HEK293 (cell line): ENCODE measurements around the gene GNAQ.

Experiments
- EGR2 ChIP-seq: fragments of 450-650 bp; formaldehyde crosslinking; IDR thresholded peaks from 2 replicates; pipeline ENCODE4 v1.5.1; 2016; ENCODE audit warnings: low read depth, missing biosample characterization, missing genetic modification characterization
- GLIS2 ChIP-seq: fragments of 450-650 bp; formaldehyde crosslinking; IDR thresholded peaks from 2 replicates; pipeline ENCODE4 v1.5.1; 2016; ENCODE audit warnings: missing biosample characterization, missing genetic modification characterization
- HOXD13 ChIP-seq: sonication (generic); formaldehyde crosslinking; IDR thresholded peaks from 2 replicates; pipeline ENCODE4 v1.8.0; 2022; ENCODE audit warnings: missing genetic modification reagents, borderline replicate concordance
- MYNN ChIP-seq: fragments of 450-650 bp; formaldehyde crosslinking; IDR thresholded peaks from 2 replicates; pipeline ENCODE4 v1.5.1; 2016; ENCODE audit warnings: missing biosample characterization, missing genetic modification characterization, borderline replicate concordance
- MZF1 ChIP-seq: fragments of 450-650 bp; formaldehyde crosslinking; IDR thresholded peaks from 2 replicates; pipeline ENCODE4 v1.5.1; 2017; ENCODE audit warnings: missing biosample characterization, missing genetic modification characterization, borderline replicate concordance
- SALL2 ChIP-seq: fragments of 450-650 bp; formaldehyde crosslinking; IDR thresholded peaks from 2 replicates; pipeline ENCODE4 v1.5.0; 2017; ENCODE audit warnings: missing biosample characterization, mild to moderate bottlenecking, missing genetic modification characterization, borderline replicate concordance
- SP2 ChIP-seq: fragments of 450-650 bp; formaldehyde crosslinking; IDR thresholded peaks from 2 replicates; pipeline ENCODE4 v1.5.1; 2016; ENCODE audit warnings: missing biosample characterization, missing genetic modification characterization
- ZBTB20 ChIP-seq: fragments of 450-650 bp; formaldehyde crosslinking; IDR thresholded peaks from 2 replicates; pipeline ENCODE4 v1.5.1; 2016; ENCODE audit warnings: missing biosample characterization, missing genetic modification characterization
- ZBTB48 ChIP-seq: fragments of 450-650 bp; formaldehyde crosslinking; IDR thresholded peaks from 2 replicates; pipeline ENCODE4 v1.5.1; 2016; ENCODE audit warnings: missing biosample characterization, missing genetic modification characterization
- ZBTB8A ChIP-seq: fragments of 450-650 bp; formaldehyde crosslinking; IDR thresholded peaks from 2 replicates; pipeline ENCODE4 v1.5.1; 2016; ENCODE audit warnings: missing biosample characterization, missing genetic modification characterization
- ZNF211 ChIP-seq: fragments of 450-650 bp; formaldehyde crosslinking; IDR thresholded peaks from 2 replicates; pipeline ENCODE4 v1.5.1; 2016; ENCODE audit warnings: low read depth, missing biosample characterization, missing genetic modification characterization
- ZNF350 ChIP-seq: fragments of 450-650 bp; formaldehyde crosslinking; IDR thresholded peaks from 2 replicates; pipeline ENCODE4 v1.5.0; 2017; ENCODE audit warnings: missing biosample characterization, mild to moderate bottlenecking, missing genetic modification characterization
- ZNF561 ChIP-seq: fragments of 450-650 bp; IDR thresholded peaks from 2 replicates; pipeline ENCODE4 v1.5.1; 2018; ENCODE audit warnings: missing biosample characterization, missing genetic modification characterization, borderline replicate concordance
- ZNF621 ChIP-seq: fragments of 450-650 bp; formaldehyde crosslinking; IDR thresholded peaks from 2 replicates; pipeline ENCODE4 v1.5.1; 2017; ENCODE audit warnings: missing biosample characterization, missing genetic modification characterization
- ZNF677 ChIP-seq: fragments of 450-650 bp; IDR thresholded peaks from 2 replicates; pipeline ENCODE4 v1.5.0; 2018; ENCODE audit warnings: missing biosample characterization, mild to moderate bottlenecking, missing genetic modification characterization, moderate library complexity
- TF ChIP-seq, protein P1 (sequence below): sonication (generic); formaldehyde crosslinking; IDR thresholded peaks from 2 replicates; pipeline ENCODE4 v1.8.1; 2022; ENCODE audit warnings: mild to moderate bottlenecking, moderate library complexity, missing genetic modification reagents
- TF ChIP-seq, protein P2 (sequence below): fragments of 450-650 bp; formaldehyde crosslinking; IDR thresholded peaks from 2 replicates; pipeline ENCODE4 v1.5.1; 2016; ENCODE audit warnings: missing biosample characterization, missing genetic modification characterization
- TF ChIP-seq, protein P3 (sequence below): fragments of 450-650 bp; IDR thresholded peaks from 2 replicates; pipeline ENCODE4 v1.5.1; 2018; ENCODE audit warnings: missing biosample characterization, mild to moderate bottlenecking, missing genetic modification characterization
- TF ChIP-seq, protein P4 (sequence below): fragments of 450-650 bp; formaldehyde crosslinking; IDR thresholded peaks from 2 replicates; pipeline ENCODE4 v1.5.1; 2016; ENCODE audit warnings: missing biosample characterization, missing genetic modification characterization
- TF ChIP-seq, protein P5 (sequence below): fragments of 450-650 bp; formaldehyde crosslinking; IDR thresholded peaks from 2 replicates; pipeline ENCODE4 v1.5.1; 2016; ENCODE audit warnings: missing biosample characterization, missing genetic modification characterization
- TF ChIP-seq, protein P6 (sequence below): fragments of 450-650 bp; formaldehyde crosslinking; IDR thresholded peaks from 2 replicates; pipeline ENCODE4 v1.5.1; 2016; ENCODE audit warnings: missing biosample characterization, missing genetic modification characterization
- TF ChIP-seq, protein P7 (sequence below): fragments of 450-650 bp; formaldehyde crosslinking; IDR thresholded peaks from 2 replicates; pipeline ENCODE4 v1.5.1; 2017; ENCODE audit warnings: missing biosample characterization, missing genetic modification characterization
- TF ChIP-seq, protein P8 (sequence below): fragments of 450-650 bp; formaldehyde crosslinking; IDR thresholded peaks from 2 replicates; pipeline ENCODE4; 2016; ENCODE audit warnings: missing biosample characterization, missing genetic modification characterization

The GNAQ gene

DNA sequence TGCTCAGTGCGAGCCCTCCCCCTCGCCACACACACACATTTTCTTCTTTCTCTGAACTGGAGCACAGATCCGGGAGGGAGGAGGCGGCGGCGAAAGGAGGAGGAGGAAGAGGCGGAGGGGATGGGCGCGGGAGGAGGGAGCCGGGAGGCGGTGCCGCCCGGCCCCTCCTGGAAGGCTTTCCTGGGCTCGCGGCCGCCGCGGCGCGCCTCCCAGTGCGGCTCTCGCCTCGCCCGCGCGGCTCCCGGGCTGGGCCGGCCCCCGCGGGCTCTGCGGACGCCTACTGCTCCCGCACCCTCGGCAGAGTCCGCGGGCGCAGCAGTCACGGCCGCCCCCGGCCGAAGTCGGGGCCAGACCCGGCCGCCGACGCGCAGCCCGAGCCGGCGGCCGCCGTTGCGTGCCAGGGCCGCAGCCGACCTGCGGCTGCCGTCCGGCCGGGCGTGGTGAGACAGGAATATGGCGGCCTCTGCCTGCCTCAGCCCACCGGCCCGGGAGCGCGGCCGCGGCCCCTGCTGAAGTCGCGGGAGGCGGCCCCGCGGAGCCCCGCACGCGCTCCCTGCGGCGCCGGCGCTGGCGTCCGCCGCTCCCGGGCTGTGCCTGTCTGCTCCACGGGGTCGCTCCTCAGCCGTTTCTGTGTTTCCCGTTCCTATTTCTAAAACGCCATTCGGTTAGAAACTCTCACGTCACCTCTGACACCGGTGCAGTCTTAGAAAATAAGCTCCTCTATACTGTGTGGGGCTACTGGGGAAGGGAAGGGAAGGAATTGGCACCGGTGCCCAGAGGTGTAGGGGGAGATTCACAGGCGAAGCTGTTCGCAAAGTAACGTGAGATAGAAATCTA is 500 bp upstream of the GNAQ start (continued):
- TF ChIP-seq, protein P1, sequence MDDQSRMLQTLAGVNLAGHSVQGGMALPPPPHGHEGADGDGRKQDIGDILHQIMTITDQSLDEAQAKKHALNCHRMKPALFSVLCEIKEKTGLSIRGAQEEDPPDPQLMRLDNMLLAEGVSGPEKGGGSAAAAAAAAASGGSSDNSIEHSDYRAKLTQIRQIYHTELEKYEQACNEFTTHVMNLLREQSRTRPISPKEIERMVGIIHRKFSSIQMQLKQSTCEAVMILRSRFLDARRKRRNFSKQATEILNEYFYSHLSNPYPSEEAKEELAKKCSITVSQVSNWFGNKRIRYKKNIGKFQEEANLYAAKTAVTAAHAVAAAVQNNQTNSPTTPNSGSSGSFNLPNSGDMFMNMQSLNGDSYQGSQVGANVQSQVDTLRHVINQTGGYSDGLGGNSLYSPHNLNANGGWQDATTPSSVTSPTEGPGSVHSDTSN (CRISPR knock-in tag) = no peak
- TF ChIP-seq MZF1 (tag by site-specific recombination) = no peak
- TF ChIP-seq, protein P2, sequence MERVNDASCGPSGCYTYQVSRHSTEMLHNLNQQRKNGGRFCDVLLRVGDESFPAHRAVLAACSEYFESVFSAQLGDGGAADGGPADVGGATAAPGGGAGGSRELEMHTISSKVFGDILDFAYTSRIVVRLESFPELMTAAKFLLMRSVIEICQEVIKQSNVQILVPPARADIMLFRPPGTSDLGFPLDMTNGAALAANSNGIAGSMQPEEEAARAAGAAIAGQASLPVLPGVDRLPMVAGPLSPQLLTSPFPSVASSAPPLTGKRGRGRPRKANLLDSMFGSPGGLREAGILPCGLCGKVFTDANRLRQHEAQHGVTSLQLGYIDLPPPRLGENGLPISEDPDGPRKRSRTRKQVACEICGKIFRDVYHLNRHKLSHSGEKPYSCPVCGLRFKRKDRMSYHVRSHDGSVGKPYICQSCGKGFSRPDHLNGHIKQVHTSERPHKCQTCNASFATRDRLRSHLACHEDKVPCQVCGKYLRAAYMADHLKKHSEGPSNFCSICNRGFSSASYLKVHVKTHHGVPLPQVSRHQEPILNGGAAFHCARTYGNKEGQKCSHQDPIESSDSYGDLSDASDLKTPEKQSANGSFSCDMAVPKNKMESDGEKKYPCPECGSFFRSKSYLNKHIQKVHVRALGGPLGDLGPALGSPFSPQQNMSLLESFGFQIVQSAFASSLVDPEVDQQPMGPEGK (tag by site-specific recombination) = peak; percentile 57
- TF ChIP-seq EGR2 = peak; percentile 58
- peak; percentile 69 for TF ChIP-seq SP2 (tag by site-specific recombination)
- no peak for TF ChIP-seq ZNF350 (tag by site-specific recombination)
- TF ChIP-seq, protein P3, sequence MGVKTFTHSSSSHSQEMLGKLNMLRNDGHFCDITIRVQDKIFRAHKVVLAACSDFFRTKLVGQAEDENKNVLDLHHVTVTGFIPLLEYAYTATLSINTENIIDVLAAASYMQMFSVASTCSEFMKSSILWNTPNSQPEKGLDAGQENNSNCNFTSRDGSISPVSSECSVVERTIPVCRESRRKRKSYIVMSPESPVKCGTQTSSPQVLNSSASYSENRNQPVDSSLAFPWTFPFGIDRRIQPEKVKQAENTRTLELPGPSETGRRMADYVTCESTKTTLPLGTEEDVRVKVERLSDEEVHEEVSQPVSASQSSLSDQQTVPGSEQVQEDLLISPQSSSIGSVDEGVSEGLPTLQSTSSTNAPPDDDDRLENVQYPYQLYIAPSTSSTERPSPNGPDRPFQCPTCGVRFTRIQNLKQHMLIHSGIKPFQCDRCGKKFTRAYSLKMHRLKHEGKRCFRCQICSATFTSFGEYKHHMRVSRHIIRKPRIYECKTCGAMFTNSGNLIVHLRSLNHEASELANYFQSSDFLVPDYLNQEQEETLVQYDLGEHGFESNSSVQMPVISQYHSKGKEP (tag by site-specific recombination) = no peak
- TF ChIP-seq ZNF561 (tag by site-specific recombination) = no peak
- TF ChIP-seq ZBTB20 = peak; percentile 63; the same call in 1 of the 2 replicates
- TF ChIP-seq, protein P4, sequence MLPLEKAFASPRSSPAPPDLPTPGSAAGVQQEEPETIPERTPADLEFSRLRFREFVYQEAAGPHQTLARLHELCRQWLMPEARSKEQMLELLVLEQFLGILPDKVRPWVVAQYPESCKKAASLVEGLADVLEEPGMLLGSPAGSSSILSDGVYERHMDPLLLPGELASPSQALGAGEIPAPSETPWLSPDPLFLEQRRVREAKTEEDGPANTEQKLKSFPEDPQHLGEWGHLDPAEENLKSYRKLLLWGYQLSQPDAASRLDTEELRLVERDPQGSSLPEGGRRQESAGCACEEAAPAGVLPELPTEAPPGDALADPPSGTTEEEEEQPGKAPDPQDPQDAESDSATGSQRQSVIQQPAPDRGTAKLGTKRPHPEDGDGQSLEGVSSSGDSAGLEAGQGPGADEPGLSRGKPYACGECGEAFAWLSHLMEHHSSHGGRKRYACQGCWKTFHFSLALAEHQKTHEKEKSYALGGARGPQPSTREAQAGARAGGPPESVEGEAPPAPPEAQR (tag by site-specific recombination) = no peak
- TF ChIP-seq, protein P5, sequence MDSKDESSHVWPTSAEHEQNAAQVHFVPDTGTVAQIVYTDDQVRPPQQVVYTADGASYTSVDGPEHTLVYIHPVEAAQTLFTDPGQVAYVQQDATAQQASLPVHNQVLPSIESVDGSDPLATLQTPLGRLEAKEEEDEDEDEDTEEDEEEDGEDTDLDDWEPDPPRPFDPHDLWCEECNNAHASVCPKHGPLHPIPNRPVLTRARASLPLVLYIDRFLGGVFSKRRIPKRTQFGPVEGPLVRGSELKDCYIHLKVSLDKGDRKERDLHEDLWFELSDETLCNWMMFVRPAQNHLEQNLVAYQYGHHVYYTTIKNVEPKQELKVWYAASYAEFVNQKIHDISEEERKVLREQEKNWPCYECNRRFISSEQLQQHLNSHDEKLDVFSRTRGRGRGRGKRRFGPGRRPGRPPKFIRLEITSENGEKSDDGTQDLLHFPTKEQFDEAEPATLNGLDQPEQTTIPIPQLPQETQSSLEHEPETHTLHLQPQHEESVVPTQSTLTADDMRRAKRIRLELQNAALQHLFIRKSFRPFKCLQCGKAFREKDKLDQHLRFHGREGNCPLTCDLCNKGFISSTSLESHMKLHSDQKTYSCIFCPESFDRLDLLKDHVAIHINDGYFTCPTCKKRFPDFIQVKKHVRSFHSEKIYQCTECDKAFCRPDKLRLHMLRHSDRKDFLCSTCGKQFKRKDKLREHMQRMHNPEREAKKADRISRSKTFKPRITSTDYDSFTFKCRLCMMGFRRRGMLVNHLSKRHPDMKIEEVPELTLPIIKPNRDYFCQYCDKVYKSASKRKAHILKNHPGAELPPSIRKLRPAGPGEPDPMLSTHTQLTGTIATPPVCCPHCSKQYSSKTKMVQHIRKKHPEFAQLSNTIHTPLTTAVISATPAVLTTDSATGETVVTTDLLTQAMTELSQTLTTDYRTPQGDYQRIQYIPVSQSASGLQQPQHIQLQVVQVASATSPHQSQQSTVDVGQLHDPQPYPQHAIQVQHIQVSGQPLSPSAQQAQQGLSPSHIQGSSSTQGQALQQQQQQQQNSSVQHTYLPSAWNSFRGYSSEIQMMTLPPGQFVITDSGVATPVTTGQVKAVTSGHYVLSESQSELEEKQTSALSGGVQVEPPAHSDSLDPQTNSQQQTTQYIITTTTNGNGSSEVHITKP (tag by site-specific recombination) = no peak
- TF ChIP-seq SALL2 (tag by site-specific recombination) = no peak
- 0 out of 2 replicates have a peak, but pooled peaks have one; percentile 29 for TF ChIP-seq ZBTB48
- TF ChIP-seq, protein P6, sequence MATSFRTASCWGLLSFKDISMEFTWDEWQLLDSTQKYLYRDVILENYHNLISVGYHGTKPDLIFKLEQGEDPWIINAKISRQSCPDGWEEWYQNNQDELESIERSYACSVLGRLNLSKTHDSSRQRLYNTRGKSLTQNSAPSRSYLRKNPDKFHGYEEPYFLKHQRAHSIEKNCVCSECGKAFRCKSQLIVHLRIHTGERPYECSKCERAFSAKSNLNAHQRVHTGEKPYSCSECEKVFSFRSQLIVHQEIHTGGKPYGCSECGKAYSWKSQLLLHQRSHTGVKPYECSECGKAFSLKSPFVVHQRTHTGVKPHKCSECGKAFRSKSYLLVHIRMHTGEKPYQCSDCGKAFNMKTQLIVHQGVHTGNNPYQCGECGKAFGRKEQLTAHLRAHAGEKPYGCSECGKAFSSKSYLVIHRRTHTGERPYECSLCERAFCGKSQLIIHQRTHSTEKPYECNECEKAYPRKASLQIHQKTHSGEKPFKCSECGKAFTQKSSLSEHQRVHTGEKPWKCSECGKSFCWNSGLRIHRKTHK = no peak
- no peak for TF ChIP-seq ZNF211
- TF ChIP-seq, protein P7, sequence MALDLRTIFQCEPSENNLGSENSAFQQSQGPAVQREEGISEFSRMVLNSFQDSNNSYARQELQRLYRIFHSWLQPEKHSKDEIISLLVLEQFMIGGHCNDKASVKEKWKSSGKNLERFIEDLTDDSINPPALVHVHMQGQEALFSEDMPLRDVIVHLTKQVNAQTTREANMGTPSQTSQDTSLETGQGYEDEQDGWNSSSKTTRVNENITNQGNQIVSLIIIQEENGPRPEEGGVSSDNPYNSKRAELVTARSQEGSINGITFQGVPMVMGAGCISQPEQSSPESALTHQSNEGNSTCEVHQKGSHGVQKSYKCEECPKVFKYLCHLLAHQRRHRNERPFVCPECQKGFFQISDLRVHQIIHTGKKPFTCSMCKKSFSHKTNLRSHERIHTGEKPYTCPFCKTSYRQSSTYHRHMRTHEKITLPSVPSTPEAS (tag by site-specific recombination) = no peak
- TF ChIP-seq ZNF621 (tag by site-specific recombination) = no peak
- TF ChIP-seq ZBTB8A (tag by site-specific recombination) = peak; percentile 86
- peak; percentile 41; the same call in 1 of the 2 replicates for TF ChIP-seq GLIS2 (tag by site-specific recombination)
- TF ChIP-seq MYNN (tag by site-specific recombination) = no peak
- no peak for TF ChIP-seq ZNF677
- TF ChIP-seq HOXD13 (CRISPR knock-in tag) = no peak
- TF ChIP-seq, protein P8, sequence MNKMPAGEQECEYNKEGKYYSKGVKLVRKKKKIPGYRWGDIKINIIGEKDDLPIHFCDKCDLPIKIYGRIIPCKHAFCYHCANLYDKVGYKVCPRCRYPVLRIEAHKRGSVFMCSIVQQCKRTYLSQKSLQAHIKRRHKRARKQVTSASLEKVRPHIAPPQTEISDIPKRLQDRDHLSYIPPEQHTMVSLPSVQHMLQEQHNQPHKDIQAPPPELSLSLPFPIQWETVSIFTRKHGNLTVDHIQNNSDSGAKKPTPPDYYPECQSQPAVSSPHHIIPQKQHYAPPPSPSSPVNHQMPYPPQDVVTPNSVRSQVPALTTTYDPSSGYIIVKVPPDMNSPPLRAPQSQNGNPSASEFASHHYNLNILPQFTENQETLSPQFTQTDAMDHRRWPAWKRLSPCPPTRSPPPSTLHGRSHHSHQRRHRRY = no peak
